ENCODE data around the gene MAGEA9.

GRCh38 chrX:149757206-149758067 lies 24.3 kb upstream of the MAGEA9 start:
- TF ChIP-seq CTCF (IDR thresholded peaks at IDR 0.05) (no peak), POLR2AphosphoS5 (IDR thresholded peaks at IDR 0.05; ENCODE audit: low read depth, low read length) (no peak), TCF7L2 (IDR thresholded peaks at IDR 0.05; ENCODE audit: low read depth, low read length) (no peak), REST (IDR thresholded peaks at IDR 0.05; ENCODE audit: insufficient read depth in 1 of 2, low read depth in 2 of 2, low read length in 1 of 2) (no peak), SIN3A (IDR thresholded peaks at IDR 0.05; ENCODE audit: borderline replicate concordance, insufficient read depth, low read depth, low read length) (no peak)

All from Panc1 (cell line).